Hepatocyte (in vitro differentiated cells): ENCODE data around the gene FTCD. TPM values are rescaled to one million over a fixed set of nuclear protein-coding genes. Genes with fewer than 3 reads are reported as not detected.
"Not testable (repeated sequence)": the region's sequence is repeated elsewhere in the genome, so short reads cannot be mapped to it uniquely, and the experiment has no call there.

ENCODE experiments used
- DNase-seq: peaks from one replicate; pipeline ENCODE4 v3.0.0-alpha.2; 2016; ENCODE audit warnings: low spot score
- H2AFZ ChIP-seq: fragments of 200-600 bp; sonication (generic); 2 replicates; pipeline ENCODE4 v1.6.0; 2016; ENCODE audit warnings: antibody characterized with exemption, mild to moderate bottlenecking
- H3K27ac ChIP-seq: fragments of 200-600 bp; sonication (generic); 2 replicates; pipeline ENCODE4 v1.5.1; 2016; ENCODE audit warnings: mild to moderate bottlenecking
- H3K27me3 ChIP-seq: fragments of 200-600 bp; sonication (generic); 2 replicates; pipeline ENCODE4 v1.6.1; 2016
- H3K36me3 ChIP-seq: fragments of 200-600 bp; sonication (generic); replicated peaks from 2 replicates; pipeline ENCODE4 v1.5.1; 2016; ENCODE audit warnings: low read depth; ENCODE audit not compliant: insufficient read depth
- H3K4me1 ChIP-seq: fragments of 200-600 bp; sonication (generic); 2 replicates; pipeline ENCODE4 v1.5.1; 2016; ENCODE audit warnings: mild to moderate bottlenecking, moderate library complexity; ENCODE audit not compliant: insufficient read depth
- H3K4me2 ChIP-seq: fragments of 200-600 bp; sonication (generic); 2 replicates; pipeline ENCODE4 v1.6.0; 2016
- H3K4me3 ChIP-seq: fragments of 200-600 bp; sonication (generic); 2 replicates; pipeline ENCODE4 v1.5.1; 2016; ENCODE audit warnings: mild to moderate bottlenecking
- H3K79me2 ChIP-seq: fragments of 200-600 bp; sonication (generic); 2 replicates; pipeline ENCODE4 v1.6.0; 2017; ENCODE audit warnings: mild to moderate bottlenecking
- H3K9me2 ChIP-seq: fragments of 200-600 bp; sonication (generic); replicated peaks from 2 replicates; pipeline ENCODE4 v1.6.0; 2017; ENCODE audit warnings: mild to moderate bottlenecking; ENCODE audit not compliant: insufficient read depth
- H3K9me3 ChIP-seq: fragments of 200-600 bp; sonication (generic); 2 replicates; pipeline ENCODE4 v1.5.1; 2016; ENCODE audit warnings: low read depth, mild to moderate bottlenecking
- H4K20me1 ChIP-seq: fragments of 200-600 bp; sonication (generic); 2 replicates; pipeline ENCODE4 v1.6.0; 2016; ENCODE audit warnings: mild to moderate bottlenecking; ENCODE audit not compliant: insufficient read depth, poor library complexity, severe bottlenecking
- EZH2 ChIP-seq: fragments of 200-600 bp; sonication (generic); IDR thresholded peaks from 2 replicates; pipeline ENCODE4 v1.6.1; 2016; ENCODE audit warnings: antibody characterized with exemption, mild to moderate bottlenecking, borderline replicate concordance
- EZH2phosphoT487 ChIP-seq: fragments of 200-600 bp; sonication (generic); IDR thresholded peaks from one replicate; pipeline ENCODE4 v1.6.1; 2018; ENCODE audit warnings: antibody characterized with exemption, mild to moderate bottlenecking, low read depth, moderate library complexity; ENCODE audit not compliant: unreplicated experiment, severe bottlenecking
- WGBS: methylation state at CpG from one replicate; pipeline ENCODE4 v1.1.6; 2016; ENCODE audit warnings: low lambda C conversion rate; ENCODE audit errors: missing lambda C conversion rate; 5-methylcytosine and 5-hydroxymethylcytosine counted together
- polyA plus RNA-seq: library from polyadenylated mRNA; unstranded; fragments of >200 nt; fragmentation: Nextera tagmentation; extraction: Ambion mirVana; gene quantifications from 2 replicates; pipeline ENCODE4 v1.2.1, GENCODE V29; 2016
- total RNA-seq: library from RNA; depleted of rRNA; stranded (reverse); fragments of >200 nt; gene quantifications from 2 replicates; pipeline ENCODE4 v1.2.3, GENCODE V29; 2014
- TF ChIP-seq, protein P1 (sequence below): fragments of 200-600 bp; sonication (generic); IDR thresholded peaks from 2 replicates; pipeline ENCODE4 v1.5.1; 2016; ENCODE audit warnings: antibody characterized with exemption, mild to moderate bottlenecking; ENCODE audit not compliant: poor library complexity

The FTCD gene
- total and polyA plus RNA-seq, 2 experiments from 2014 or later, result 27.5 to 76.8 TPM

GRCh38 chr21:46109313-46110221 lies 45.8 kb downstream of the FTCD start:
- no peak for DNase-seq
- no peaks in the 10 kb centered on the region for H3K36me3 ChIP-seq
- H3K4me1 ChIP-seq, result no peaks in the 10 kb centered on the region
- H4K20me1 ChIP-seq, result peaks cover 13% of the 10 kb centered on the region
- H3K27me3 ChIP-seq, result no peaks in the 10 kb centered on the region
- H3K4me2 ChIP-seq, result no peak overlapping the region
- H3K27ac ChIP-seq, result no peak overlapping the region
- H3K79me2 ChIP-seq, result peaks cover 70% of the 10 kb centered on the region
- whole genome bisulfite sequencing, result 88% methylated on average over 18 of the region's 19 CpGs
- no peak overlapping the region for H2AFZ ChIP-seq
- no peak for TF ChIP-seq EZH2
- no peak for TF ChIP-seq EZH2phosphoT487
- TF ChIP-seq, protein P1, sequence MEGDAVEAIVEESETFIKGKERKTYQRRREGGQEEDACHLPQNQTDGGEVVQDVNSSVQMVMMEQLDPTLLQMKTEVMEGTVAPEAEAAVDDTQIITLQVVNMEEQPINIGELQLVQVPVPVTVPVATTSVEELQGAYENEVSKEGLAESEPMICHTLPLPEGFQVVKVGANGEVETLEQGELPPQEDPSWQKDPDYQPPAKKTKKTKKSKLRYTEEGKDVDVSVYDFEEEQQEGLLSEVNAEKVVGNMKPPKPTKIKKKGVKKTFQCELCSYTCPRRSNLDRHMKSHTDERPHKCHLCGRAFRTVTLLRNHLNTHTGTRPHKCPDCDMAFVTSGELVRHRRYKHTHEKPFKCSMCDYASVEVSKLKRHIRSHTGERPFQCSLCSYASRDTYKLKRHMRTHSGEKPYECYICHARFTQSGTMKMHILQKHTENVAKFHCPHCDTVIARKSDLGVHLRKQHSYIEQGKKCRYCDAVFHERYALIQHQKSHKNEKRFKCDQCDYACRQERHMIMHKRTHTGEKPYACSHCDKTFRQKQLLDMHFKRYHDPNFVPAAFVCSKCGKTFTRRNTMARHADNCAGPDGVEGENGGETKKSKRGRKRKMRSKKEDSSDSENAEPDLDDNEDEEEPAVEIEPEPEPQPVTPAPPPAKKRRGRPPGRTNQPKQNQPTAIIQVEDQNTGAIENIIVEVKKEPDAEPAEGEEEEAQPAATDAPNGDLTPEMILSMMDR, result no peak
- H3K9me2 ChIP-seq, result no peaks in the 10 kb centered on the region
- H3K4me3 ChIP-seq, result no peak overlapping the region
- no peaks in the 10 kb centered on the region for H3K9me3 ChIP-seq

DNA sequence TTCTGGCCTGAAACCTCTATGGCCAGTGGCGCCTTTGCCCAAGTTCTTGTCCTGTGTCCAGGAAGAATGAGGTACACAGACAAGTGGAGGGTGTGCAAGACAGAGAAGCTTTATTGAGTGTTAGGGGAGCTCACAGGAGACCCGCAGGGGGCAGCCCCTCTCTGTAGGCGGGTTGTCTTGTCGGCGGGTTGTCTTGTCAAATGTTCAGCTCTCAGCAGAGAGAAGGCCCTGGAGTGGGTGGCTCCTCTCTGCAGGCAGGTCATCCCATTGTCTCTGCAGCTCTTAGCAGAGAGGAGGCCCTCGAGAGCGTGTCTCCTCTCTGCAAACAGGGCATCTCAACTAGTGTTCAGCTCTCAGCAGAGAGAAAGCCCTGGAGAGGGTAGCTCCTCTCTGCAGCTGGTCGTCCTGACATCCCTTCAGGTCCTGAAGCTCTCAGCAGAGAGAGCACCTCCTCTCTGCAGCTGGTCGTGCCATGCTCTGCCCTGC lies 46.5 kb downstream of the FTCD start:
- Histone ChIP-seq H3K36me3 (no peaks in the 10 kb centered on the region), H2AFZ (no peak overlapping the region), H3K27ac (no peak overlapping the region), H3K79me2 (peaks cover 77% of the 10 kb centered on the region), H3K4me2 (no peak overlapping the region), H3K4me3 (no peak overlapping the region), H3K27me3 (no peaks in the 10 kb centered on the region), H4K20me1 (peaks cover 13% of the 10 kb centered on the region), H3K9me3 (no peaks in the 10 kb centered on the region), H3K4me1 (no peaks in the 10 kb centered on the region), H3K9me2 (no peaks in the 10 kb centered on the region)
- DNase-seq, result no peak
- 80% methylated on average over 9 of the region's 9 CpGs for WGBS
- TF ChIP-seq, protein P1, result no peak
- no peak for TF ChIP-seq EZH2
- TF ChIP-seq EZH2phosphoT487, result no peak

DNA sequence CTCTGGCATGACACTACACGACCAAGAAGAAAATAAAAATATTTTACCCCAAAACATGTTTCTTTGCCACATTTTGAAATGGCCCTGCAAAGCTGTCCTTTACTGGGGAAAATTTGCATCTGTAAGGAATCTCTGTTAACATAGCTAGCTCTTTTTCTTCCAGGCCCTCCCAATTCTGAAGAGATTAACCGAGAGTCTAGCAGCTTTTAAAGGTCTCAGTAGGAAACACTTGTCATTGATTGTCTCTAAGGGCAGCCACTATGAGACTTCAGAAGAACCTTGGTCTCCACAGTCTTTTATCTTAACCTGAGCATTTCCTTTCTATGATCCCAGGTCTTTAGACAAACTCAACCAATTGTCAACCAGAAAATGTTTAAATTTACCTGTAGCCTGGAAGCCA lies 48.0 kb downstream of the FTCD start:
- H3K4me3 ChIP-seq, H3K27ac ChIP-seq, H3K36me3 ChIP-seq, H3K27me3 ChIP-seq, H2AFZ ChIP-seq, H3K9me2 ChIP-seq, H3K4me1 ChIP-seq, H3K9me3 ChIP-seq, DNase-seq, H3K4me2 ChIP-seq: not testable (repeated sequence)
- Histone ChIP-seq H4K20me1 (peaks cover 22% of the 10 kb centered on the region), H3K79me2 (peaks cover 86% of the 10 kb centered on the region)
- WGBS, result 53% methylated on average over 2 of the region's 2 CpGs

- no peak overlapping the region for H3K4me3 ChIP-seq
- peaks cover 5% of the 10 kb centered on the region for H3K36me3 ChIP-seq
- peaks cover 18% of the 10 kb centered on the region for H3K27me3 ChIP-seq
- DNase-seq, result no peak
- H3K4me1 ChIP-seq, result no peaks in the 10 kb centered on the region
- H3K9me3 ChIP-seq, result peaks cover 14% of the 10 kb centered on the region
- no peaks in the 10 kb centered on the region for H3K9me2 ChIP-seq
- no peak overlapping the region for H3K4me2 ChIP-seq
- TF ChIP-seq, protein P1, result no peak
- TF ChIP-seq EZH2 (no peak), EZH2phosphoT487 (no peak)
- H2AFZ ChIP-seq, result no peak overlapping the region
- H3K27ac ChIP-seq, result no peak overlapping the region
- H4K20me1 ChIP-seq, result peaks cover 19% of the 10 kb centered on the region
- H3K79me2 ChIP-seq, result peaks cover 98% of the 10 kb centered on the region
Measured at GRCh38 chr21:46104104-46104503, 51.3 kb downstream of the FTCD start.
